T-cell (primary cell): ENCODE measurements around the gene WDR81. TPM values are rescaled to one million over a fixed set of nuclear protein-coding genes. Genes with fewer than 3 reads are reported as not detected.

Experiments used
- ATAC-seq, 4 experiments: fragments of 200-7000 bp in 3 of 4; fragments of 150-1000 bp in 1 of 4; cut with Tn5 transposase; replicated peaks in 1 of 4; 1 replicate in 3 of 4; 2 replicates in 1 of 4; pipeline ENCODE4 v1.10.0; 2021; ENCODE audit warnings: moderate library complexity in 3 of 4, mild to moderate bottlenecking in 2 of 4, moderate number of reproducible peaks in 1 of 4
- CTCF ChIA-PET, 2 donors: fragments of 300-600 bp; sonication (Branson Sonifier 250); formaldehyde crosslinking; loops; one replicate each; lab custom pipeline; 2022; ENCODE audit warnings: antibody characterized with exemption in 2 of 2; lab: Charles Lee
- POLR2A ChIA-PET, 2 donors: fragments of 300-600 bp; sonication (Branson Sonifier 250); formaldehyde crosslinking; loops; one replicate each; lab custom pipeline; 2022; ENCODE audit warnings: antibody characterized with exemption in 2 of 2; lab: Charles Lee
- DNase-seq, 35 experiments: peaks; one replicate each; pipeline versions ENCODE4 v3.0.0 to v3.0.0-alpha.2; 2013 to 2023
- H3K27ac ChIP-seq: one replicate; pipeline ENCODE4 v1.5.1; 2013; ENCODE audit warnings: low read length
- H3K27me3 ChIP-seq, 2 experiments: replicated peaks in 1 of 2; 1 replicate in 1 of 2; 2 replicates in 1 of 2; pipeline versions ENCODE4 v1.6.1 to v1.7.0; 2013; ENCODE audit warnings: low read length in 1 of 2, mixed read lengths in 1 of 2; ENCODE audit not compliant: control insufficient read depth in 2 of 2, insufficient read depth in 2 of 2; ENCODE audit errors: extremely low read depth in 1 of 2
- H3K36me3 ChIP-seq, 2 donors: 1 replicate in 1 of 2; 2 replicates in 1 of 2; pipeline versions ENCODE4 v1.6.1 to v1.7.0; 2013; ENCODE audit warnings: low read length in 1 of 2; ENCODE audit not compliant: control insufficient read depth in 2 of 2, insufficient read depth in 1 of 2; ENCODE audit errors: extremely low read depth in 1 of 2
- H3K4me1 ChIP-seq, 2 experiments: 1 replicate in 1 of 2; 2 replicates in 1 of 2; pipeline versions ENCODE4 v1.6.1 to v1.7.0; 2013; ENCODE audit warnings: low read length in 2 of 2, mixed read lengths in 1 of 2; ENCODE audit not compliant: insufficient read depth in 2 of 2, control insufficient read depth in 1 of 2; ENCODE audit errors: extremely low read depth in 1 of 2
- H3K4me3 ChIP-seq, 2 donors: 1 replicate in 1 of 2; 2 replicates in 1 of 2; pipeline versions ENCODE4 v1.5.1 to v1.7.0; 2013; ENCODE audit warnings: mild to moderate bottlenecking in 2 of 2, low read length in 1 of 2, moderate library complexity in 1 of 2; ENCODE audit not compliant: control insufficient read depth in 1 of 2; ENCODE audit errors: extremely low read depth in 1 of 2
- H3K9me3 ChIP-seq: 2 replicates; pipeline ENCODE4 v1.7.0; 2013
- H3K27ac Mint-ChIP-seq, 2 donors: one replicate each; pipeline ENCODE4 v1.8.0; 2020 to 2021; ENCODE audit warnings: mild to moderate bottlenecking in 2 of 2, mixed read lengths in 2 of 2
- H3K27me3 Mint-ChIP-seq, 2 donors: one replicate each; pipeline ENCODE4 v1.8.0; 2021 to 2022; ENCODE audit warnings: mixed read lengths in 2 of 2
- H3K36me3 Mint-ChIP-seq: one replicate; pipeline ENCODE4 v1.8.0; 2021; ENCODE audit warnings: mixed read lengths
- H3K4me1 Mint-ChIP-seq, 3 donors: one replicate each; pipeline ENCODE4 v1.8.0; 2020 to 2022; ENCODE audit warnings: mixed read lengths in 3 of 3, mild to moderate bottlenecking in 1 of 3
- H3K4me3 Mint-ChIP-seq, 3 donors: one replicate each; pipeline ENCODE4 v1.8.0; 2020 to 2022; ENCODE audit warnings: mild to moderate bottlenecking in 3 of 3, mixed read lengths in 3 of 3, moderate library complexity in 3 of 3
- H3K9me3 Mint-ChIP-seq, 3 donors: one replicate each; pipeline ENCODE4 v1.8.0; 2020 to 2022; ENCODE audit warnings: mixed read lengths in 3 of 3
- WGBS: methylation state at CpG from one replicate; pipeline ENCODE4 v1.1.5; 2013; ENCODE audit warnings: missing lambda C conversion rate; ENCODE audit not compliant: insufficient coverage; 5-methylcytosine and 5-hydroxymethylcytosine counted together
- total RNA-seq, 35 experiments: library from RNA in 6 of 35; stranded (reverse) in 6 of 35; fragments of 120-200 nt in 1 of 35; gene quantifications; one replicate each; pipeline versions ENCODE4 v1.2.1 to v1.2.4 and lab custom pipeline; 2013 to 2026

The WDR81 gene
- total RNA-seq, 5 donors from 2014 or later (not counting 1 experiment from before 2014, with no cell fraction given) = 41.4 to 76.0 (median 63.1) TPM

- H3K4me1 ChIP-seq = peaks cover 0 to 2% of the 10 kb centered on the region in 2 experiments
- H3K4me1 Mint-ChIP-seq = peaks cover 0 to 7% (median 4%) of the 10 kb centered on the region in 3 donors
- ChIA-PET CTCF (no interaction called here), POLR2A (interaction anchor here in 1 of 2 donors (0.6 kb wide), 1 partner anchor 16 kb away, joined by 3 read pairs; no protein-coding TSS in a partner anchor)
- H3K27ac Mint-ChIP-seq = peak overlapping the region; percentile 27 to 52
- no peak overlapping the region for H3K27ac ChIP-seq
- DNase-seq = no peak
- no peaks in the 10 kb centered on the region for H3K27me3 ChIP-seq
- H3K36me3 Mint-ChIP-seq = peaks cover 23% of the 10 kb centered on the region
- no peaks in the 10 kb centered on the region for H3K9me3 ChIP-seq
- peaks cover 7 to 24% of the 10 kb centered on the region in 2 donors for H3K36me3 ChIP-seq
- no peaks in the 10 kb centered on the region for H3K27me3 Mint-ChIP-seq
- H3K4me3 Mint-ChIP-seq = no peak overlapping the region
- 89% methylated on average over 10 of the region's 10 CpGs for WGBS
- H3K4me3 ChIP-seq = no peak overlapping the region
- ATAC-seq = no peak
- no peaks in the 10 kb centered on the region for H3K9me3 Mint-ChIP-seq
Observed at GRCh38 chr17:1776328-1776727, 51.8 kb downstream of the WDR81 start.

- peaks cover 0 to 5% (median 3%) of the 10 kb centered on the region in 3 donors for H3K4me1 Mint-ChIP-seq
- H3K36me3 ChIP-seq = peaks cover 7 to 30% of the 10 kb centered on the region in 2 donors
- H3K27ac ChIP-seq = no peak overlapping the region
- H3K27ac Mint-ChIP-seq = no peak overlapping the region
- ATAC-seq = no peak
- no peaks in the 10 kb centered on the region for H3K27me3 ChIP-seq
- no peak overlapping the region for H3K4me3 Mint-ChIP-seq
- H3K4me3 ChIP-seq = no peak overlapping the region
- H3K9me3 Mint-ChIP-seq = no peaks in the 10 kb centered on the region
- H3K9me3 ChIP-seq = no peaks in the 10 kb centered on the region
- H3K36me3 Mint-ChIP-seq = peaks cover 26% of the 10 kb centered on the region
- H3K27me3 Mint-ChIP-seq = no peaks in the 10 kb centered on the region
- no peak for DNase-seq
- POLR2A ChIA-PET = interaction anchor here in 1 of 2 donors (0.6 kb wide), 1 partner anchor 15 kb away, joined by 3 read pairs; no protein-coding TSS in a partner anchor
- CTCF ChIA-PET = no interaction called here
- no peaks in the 10 kb centered on the region for H3K4me1 ChIP-seq
- 90% methylated on average over 4 of the region's 7 CpGs for WGBS
Observed at GRCh38 chr17:1776857-1777256, 52.4 kb downstream of the WDR81 start.

GRCh38 chr17:1779571-1780131 is 55.1 kb downstream of the WDR81 start:
- Mint-ChIP-seq H3K4me1 (peaks cover 0 to 13% (median 11%) of the 10 kb centered on the region in 3 donors), H3K27me3 (no peaks in the 10 kb centered on the region), H3K27ac (peak overlapping the region in 1 of 2 donors; percentile 6), H3K9me3 (no peaks in the 10 kb centered on the region), H3K4me3 (no peak overlapping the region), H3K36me3 (peaks cover 50% of the 10 kb centered on the region)
- DNase-seq (no peak), ATAC-seq (no peak)
- no peak overlapping the region for H3K27ac ChIP-seq
- H3K36me3 ChIP-seq = peaks cover 15 to 57% of the 10 kb centered on the region in 2 donors
- no peak overlapping the region for H3K4me3 ChIP-seq
- no peaks in the 10 kb centered on the region for H3K9me3 ChIP-seq
- H3K4me1 ChIP-seq = no peaks in the 10 kb centered on the region
- ChIA-PET POLR2A (no interaction called here), CTCF (interaction anchor here in 1 of 2 donors (0.7 kb wide), 1 partner anchor 44 kb away, joined by 3 read pairs; no protein-coding TSS in a partner anchor)
- WGBS = 100% methylated on average over 1 of the region's 8 CpGs
- H3K27me3 ChIP-seq = no peaks in the 10 kb centered on the region

- DNase-seq = no peak
- no peak overlapping the region for H3K27ac ChIP-seq
- H3K9me3 ChIP-seq = no peaks in the 10 kb centered on the region
- H3K36me3 ChIP-seq = peaks cover 26 to 71% of the 10 kb centered on the region in 2 donors
- H3K36me3 Mint-ChIP-seq = peaks cover 55% of the 10 kb centered on the region
- H3K9me3 Mint-ChIP-seq = no peaks in the 10 kb centered on the region
- H3K27me3 ChIP-seq = no peaks in the 10 kb centered on the region
- peak overlapping the region in 1 of 2 donors; percentile 66 for H3K27ac Mint-ChIP-seq
- WGBS = no CpG with 5 or more reads among the region's 6 CpGs
- ChIA-PET CTCF (interaction anchor here (0.6 to 0.7 kb wide), 5 partner anchors 12 to 97 kb away, joined by 3 to 5 read pairs (median 4); partner anchors contain the start of gene PRPF8 (in 1 of the 2)), POLR2A (interaction anchor here in 1 of 2 donors (0.5 kb wide), 1 partner anchor 16 kb away, joined by 4 read pairs; no protein-coding TSS in a partner anchor)
- H3K4me3 Mint-ChIP-seq = no peak overlapping the region
- H3K4me1 ChIP-seq = no peaks in the 10 kb centered on the region
- H3K4me1 Mint-ChIP-seq = peaks cover 0 to 13% (median 11%) of the 10 kb centered on the region in 3 donors
- H3K4me3 ChIP-seq = no peak overlapping the region
- H3K27me3 Mint-ChIP-seq = no peaks in the 10 kb centered on the region
- no peak for ATAC-seq
Observed at GRCh38 chr17:1782171-1782567, 57.7 kb downstream of the WDR81 start.

GRCh38 chr17:1783271-1783670 is 58.8 kb downstream of the WDR81 start:
- Histone ChIP-seq H3K27ac (no peak overlapping the region), H3K4me3 (no peak overlapping the region), H3K4me1 (no peaks in the 10 kb centered on the region), H3K36me3 (peaks cover 31 to 68% of the 10 kb centered on the region in 2 donors), H3K9me3 (no peaks in the 10 kb centered on the region), H3K27me3 (no peaks in the 10 kb centered on the region)
- Mint-ChIP-seq H3K4me1 (peaks cover 0 to 13% (median 11%) of the 10 kb centered on the region in 3 donors), H3K9me3 (no peaks in the 10 kb centered on the region), H3K27ac (peak overlapping the region; percentile 72 to 80), H3K36me3 (peaks cover 56% of the 10 kb centered on the region), H3K4me3 (no peak overlapping the region), H3K27me3 (no peaks in the 10 kb centered on the region)
- ChIA-PET POLR2A (interaction anchor here in 1 of 2 donors (0.6 kb wide), 1 partner anchor 13 kb away, joined by 12 read pairs; no protein-coding TSS in a partner anchor), CTCF (no interaction called here)
- DNase-seq = peak in 1 of 35 experiments; percentile 3
- no peak for ATAC-seq
- 91% methylated on average over 19 of the region's 19 CpGs for WGBS

GRCh38 chr17:1783834-1784611 is 59.5 kb downstream of the WDR81 start:
- Histone ChIP-seq H3K27me3 (no peaks in the 10 kb centered on the region), H3K9me3 (no peaks in the 10 kb centered on the region), H3K27ac (no peak overlapping the region), H3K4me3 (no peak overlapping the region), H3K4me1 (no peaks in the 10 kb centered on the region), H3K36me3 (peaks cover 31 to 64% of the 10 kb centered on the region in 2 donors)
- CTCF ChIA-PET = interaction anchor here in 1 of 2 donors (0.8 kb wide), 2 partner anchors 20 to 62 kb away, joined by 3 read pairs; no protein-coding TSS in a partner anchor
- peak in 2 of 35 experiments; percentile 27 to 36 for DNase-seq
- H3K36me3 Mint-ChIP-seq = peaks cover 53% of the 10 kb centered on the region
- POLR2A ChIA-PET = no interaction called here
- H3K9me3 Mint-ChIP-seq = no peaks in the 10 kb centered on the region
- H3K4me1 Mint-ChIP-seq = peaks cover 0 to 13% (median 11%) of the 10 kb centered on the region in 3 donors
- ATAC-seq = peak in 3 of 4 experiments; percentile 54 to 73 (median 67)
- WGBS = 81% methylated on average over 9 of the region's 16 CpGs
- no peaks in the 10 kb centered on the region for H3K27me3 Mint-ChIP-seq
- H3K27ac Mint-ChIP-seq = peak overlapping the region; percentile 72 to 80
- H3K4me3 Mint-ChIP-seq = no peak overlapping the region
